ENCODE results near the gene KCNQ5. TPM values are rescaled to one million over a fixed set of nuclear protein-coding genes. Genes with fewer than 3 reads are reported as not detected.
"Not testable (repeated sequence)": the region's sequence is repeated elsewhere in the genome, so short reads cannot be mapped to it uniquely, and the experiment has no call there.

KCNQ5 gene
- total RNA-seq, 1 donor from 2014 or later = 0.39 TPM

DNA sequence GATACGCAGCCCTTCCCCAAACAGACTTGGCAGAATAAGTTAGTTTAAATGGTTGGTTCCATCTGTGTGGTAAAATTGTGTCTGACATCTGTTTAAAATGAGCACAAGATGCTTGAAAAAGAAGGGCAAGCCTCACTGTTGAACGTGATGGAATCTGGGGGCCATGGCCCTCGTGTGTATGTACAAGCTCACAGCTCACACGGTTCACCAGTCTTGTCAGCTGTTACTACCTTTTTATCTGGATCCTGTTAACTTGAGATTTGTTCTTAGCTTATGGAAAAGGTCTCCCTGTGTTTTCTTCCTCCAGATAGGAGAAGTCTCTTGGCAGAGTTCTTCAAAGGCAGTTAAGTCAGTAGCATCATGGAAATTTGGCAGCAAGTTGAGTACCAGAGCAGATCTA is 332.9 kb downstream of the KCNQ5 start:
- peak; percentile 31 for DNase-seq

DNA sequence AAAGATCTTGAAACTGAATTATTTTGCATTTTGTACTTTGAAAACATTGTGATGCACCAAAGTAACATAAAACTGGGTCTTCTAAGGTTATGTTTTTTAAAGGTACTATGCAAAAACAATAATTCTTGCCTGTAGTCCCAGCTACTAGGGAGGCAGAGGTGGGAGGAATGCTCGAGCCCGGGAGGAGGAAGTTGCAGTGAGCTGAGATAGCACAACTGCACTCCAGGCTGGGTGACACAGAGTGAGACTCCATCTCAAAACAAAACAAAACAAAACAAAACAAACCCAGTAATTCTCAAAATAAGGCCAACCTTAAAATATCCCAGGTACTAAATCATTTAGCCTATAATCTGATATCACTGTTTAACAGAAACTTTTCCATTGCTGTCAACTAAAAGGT is 333.8 kb downstream of the KCNQ5 start:
- no peak for DNase-seq

DNA sequence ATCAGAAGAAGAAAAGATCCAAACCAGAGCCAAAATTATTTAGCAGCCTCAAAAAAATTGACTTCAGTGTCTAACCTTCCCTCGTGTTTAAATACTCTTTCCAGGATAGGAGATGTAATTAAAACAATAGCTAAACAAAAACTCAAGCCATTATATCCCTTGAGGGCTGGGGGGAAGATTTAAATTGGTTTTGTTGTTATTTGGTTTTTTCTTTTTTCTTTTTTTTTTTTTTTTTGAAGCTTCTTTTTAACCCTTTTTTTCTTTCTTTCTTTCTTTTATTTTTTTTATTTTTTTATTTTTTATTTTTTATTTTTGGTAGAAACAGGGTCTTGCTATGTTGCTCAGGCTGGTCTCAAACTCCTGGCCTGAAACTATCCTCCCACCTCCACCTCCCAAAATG is 334.4 kb downstream of the KCNQ5 start:
- DNase-seq = no peak

DNA sequence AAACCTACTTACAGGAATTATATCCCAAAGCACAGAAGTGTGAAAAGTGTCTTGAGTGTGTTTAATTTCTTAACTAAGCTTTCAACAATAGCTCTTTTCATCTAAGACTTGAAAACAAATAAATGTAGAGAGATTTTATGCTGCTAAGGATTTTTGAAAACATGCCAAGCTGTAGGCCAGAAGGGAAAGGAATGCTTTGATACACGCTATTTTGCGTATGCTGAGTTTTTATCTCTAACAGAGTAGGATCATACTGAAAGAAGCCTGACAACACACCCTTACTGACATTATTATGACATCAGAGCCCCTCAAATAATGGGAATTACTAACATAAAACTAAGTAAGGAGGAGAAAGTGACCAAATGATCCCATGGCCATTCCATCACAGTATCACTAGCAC is 338.0 kb downstream of the KCNQ5 start:
- no peak for DNase-seq

DNA sequence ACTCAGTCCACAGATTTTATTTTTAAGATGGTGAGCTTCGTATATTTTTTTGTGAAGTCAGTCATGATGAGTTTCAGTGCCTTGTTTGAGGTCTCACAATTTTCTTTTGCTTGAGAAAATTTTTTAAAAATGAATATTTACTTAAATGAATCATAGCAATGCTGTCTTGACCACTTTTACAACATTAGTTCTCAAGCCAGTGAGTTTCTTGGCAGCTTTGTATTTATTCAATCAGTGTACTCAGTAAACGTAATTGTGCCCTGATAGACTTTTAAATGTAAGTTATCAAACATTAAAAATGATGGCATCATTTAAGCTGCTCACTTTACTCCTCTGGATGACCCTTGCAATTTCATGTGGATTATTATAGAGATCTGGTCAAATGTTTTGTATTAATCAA is 342.1 kb downstream of the KCNQ5 start:
- DNase-seq = no peak

DNA sequence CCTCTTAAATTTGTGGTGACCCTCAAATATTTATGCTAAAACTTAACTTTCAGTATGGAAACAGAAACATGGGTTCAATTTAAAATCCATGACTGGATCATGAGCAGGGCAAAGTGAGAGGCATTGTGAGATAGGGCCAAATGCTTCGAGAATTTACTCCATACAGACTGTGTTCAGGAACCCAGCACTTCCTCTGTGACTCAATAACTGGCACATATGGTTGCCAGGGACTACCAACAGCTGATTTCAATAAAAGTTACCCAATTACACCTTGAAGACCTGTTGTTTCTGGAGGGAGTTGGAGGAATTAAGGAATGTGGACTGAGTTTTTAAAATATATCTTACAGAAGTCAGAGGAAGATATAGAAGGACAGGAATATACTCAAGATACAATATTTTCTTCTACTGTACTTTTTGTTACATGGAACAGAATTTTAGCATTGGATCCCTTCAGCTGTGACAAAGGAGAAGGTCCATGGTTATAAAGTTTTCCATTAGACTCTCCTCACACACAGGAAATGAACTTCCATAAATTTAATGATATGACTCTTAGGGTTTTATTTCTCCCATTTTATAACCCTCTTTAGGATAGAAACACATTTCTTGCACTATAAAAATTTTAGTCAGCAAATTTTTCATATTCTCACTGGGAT is 344.9 kb downstream of the KCNQ5 start:
- DNase-seq = no peak

DNA sequence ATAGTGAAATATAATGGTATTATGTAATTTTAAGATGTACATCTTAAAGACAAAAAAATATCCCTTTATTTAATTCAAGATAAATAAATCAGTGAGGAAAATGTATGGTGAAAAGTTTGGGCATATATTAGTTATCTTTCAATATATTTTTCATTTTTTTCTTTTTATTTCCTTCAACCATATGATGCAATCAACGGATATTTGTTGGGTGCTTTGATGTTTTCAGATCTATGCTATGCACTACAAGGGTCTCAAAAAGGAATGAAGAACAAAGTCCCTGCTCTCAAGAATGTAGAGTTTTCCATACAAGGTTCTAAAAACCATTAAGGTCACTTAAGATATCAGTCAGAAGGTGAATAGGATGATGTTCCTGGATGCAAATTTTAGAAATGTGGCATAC is 345.5 kb downstream of the KCNQ5 start:
- no peak for DNase-seq

DNA sequence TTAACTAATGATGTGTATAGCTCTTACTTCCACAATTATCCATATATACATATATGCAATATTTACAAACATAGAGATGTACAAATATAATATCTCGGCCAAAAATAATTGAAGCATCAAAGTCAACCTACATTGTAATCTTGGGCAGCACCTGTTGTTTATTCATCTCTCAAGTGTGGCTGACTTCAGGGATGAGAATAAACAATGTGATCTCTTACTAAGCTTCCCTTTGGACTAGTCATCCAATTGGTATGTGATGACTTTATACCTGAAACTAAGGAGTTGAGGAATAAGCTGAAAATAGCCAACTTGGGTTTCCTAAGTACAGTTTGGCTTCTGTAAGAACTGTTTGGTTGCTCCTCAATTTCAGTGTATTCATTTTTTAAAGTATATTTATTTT is 346.8 kb downstream of the KCNQ5 start:
- DNase-seq = no peak

DNA sequence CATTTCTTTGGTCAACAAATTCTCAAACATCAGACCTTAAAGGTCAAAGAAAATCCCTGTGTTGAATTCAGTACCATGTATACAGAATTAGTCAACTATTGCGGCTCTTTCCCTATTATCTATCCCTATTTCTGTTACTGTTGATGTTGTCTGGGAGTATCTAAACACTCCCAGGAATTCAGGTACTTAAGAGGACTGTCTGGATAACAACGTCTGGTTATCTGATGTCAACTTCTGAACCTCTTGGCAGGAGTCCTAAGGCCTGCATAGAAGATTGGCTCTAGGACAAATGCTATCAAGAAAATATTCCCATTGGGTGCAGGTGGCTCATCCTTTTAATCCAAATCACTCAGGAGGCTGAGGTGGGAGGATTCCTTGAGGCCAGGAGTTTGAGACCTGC is 347.8 kb downstream of the KCNQ5 start:
- DNase-seq = no peak

DNA sequence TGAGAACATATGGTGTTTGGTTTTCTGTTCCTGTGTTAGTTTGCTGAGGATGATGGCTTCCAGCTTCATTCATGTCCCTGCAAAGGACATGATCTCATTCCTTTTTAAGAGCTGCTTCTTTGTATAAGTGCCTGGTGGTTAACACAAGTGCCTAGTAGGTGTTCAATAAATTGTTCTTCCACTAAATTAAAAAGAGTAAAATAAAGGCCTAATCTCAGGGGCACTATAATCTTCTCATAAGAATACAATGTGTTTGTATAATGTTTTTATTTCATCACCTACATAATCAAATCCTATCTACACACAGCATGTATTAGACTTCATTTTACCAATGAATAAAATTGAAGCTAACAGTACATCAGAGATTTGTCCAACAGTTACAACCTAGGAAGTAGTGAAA is 350.7 kb downstream of the KCNQ5 start:
- DNase-seq = no peak

DNA sequence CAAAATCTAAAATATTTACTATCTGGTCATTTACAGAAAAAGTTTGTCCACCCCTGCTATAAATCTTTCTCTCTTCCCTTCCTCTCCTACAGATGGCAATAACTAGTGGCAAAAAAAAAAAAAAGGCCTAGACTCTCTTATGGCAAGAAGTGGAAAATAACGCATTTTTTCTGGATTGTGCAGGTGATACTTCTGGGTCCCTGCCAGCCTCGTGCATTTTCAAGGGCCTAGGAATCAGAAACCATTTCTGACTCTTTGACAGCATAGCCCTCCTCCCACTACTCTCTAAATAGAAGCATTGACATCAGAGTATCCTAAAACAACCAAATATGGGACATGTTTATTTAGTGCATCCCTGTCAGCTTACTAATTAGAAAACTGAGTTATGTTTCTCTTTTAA is 352.4 kb downstream of the KCNQ5 start:
- no peak for DNase-seq

DNA sequence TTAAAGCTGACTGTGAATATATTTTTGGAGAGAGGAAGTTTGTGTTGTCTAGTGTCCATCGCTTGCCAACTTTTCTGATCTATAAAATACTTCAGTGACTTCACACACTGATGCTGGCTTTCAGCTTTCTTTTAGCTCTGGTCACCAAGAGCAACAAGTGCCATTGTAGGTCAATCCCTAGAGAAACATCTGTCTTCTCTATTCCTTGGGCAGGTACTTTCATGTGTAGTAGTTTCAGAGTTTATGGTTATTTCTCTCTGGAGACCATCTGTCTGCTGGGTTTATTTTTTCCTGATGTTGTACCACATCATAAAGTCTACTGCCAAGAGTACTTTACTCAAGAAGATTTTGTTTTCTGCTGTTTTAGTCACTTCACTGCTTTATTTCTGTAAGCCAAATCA is 353.5 kb downstream of the KCNQ5 start:
- no peak for DNase-seq

DNA sequence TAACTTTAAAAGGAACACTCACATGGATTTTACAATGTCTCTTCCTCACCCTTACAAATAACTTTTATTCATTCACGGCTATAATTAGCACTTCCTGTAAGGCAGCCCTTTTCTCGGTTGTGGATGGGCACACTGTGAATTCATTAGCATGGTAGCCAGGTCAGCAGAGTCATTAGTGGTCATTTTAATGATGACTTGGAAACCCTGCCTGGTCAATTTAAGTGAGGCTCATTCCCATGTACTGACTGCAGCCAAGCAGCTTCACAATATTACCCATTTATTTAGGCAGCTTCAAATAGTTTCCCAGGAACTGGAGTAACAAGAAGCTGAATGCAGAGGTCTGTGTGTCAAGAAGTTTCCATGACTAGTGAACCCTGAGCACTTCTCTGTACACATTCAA is 354.6 kb downstream of the KCNQ5 start:
- DNase-seq = no peak

DNA sequence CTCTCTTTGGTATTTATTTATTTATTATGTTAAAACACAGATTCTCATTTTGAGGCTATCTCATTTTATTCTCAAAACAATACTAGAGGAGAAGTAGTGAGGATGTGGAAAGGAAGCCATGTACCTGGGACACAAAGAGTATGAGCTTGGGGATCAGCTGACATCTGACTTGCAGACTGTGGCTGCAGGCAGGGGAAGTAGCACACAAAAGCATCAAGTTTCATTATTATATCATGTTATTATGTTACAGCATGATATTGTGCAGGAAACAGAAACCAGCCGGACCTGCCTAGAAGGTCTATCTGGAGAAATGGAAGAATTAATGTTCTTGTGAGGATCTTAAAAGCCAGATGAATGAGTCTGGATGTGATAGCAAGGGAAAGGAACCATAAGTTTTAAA is 355.2 kb downstream of the KCNQ5 start:
- no peak for DNase-seq

DNA sequence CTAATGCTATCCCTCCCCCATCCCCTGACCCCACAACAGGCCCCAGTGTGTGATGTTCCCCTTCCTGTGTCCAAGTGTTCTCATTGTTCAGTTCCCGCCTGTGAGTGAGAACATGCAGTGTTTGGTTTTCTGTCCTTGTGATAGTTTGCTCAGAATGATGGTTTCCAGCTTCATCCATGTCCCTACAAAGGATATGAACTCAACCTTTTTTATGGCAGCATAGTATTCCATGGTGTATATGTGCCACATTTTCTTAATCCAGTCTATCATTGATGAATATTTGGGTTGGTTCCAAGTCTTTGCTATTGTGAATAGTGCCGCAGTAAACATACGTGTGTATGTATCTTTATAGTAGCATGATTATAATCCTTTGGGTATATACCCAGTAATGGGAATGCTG is 356.9 kb downstream of the KCNQ5 start:
- DNase-seq = not testable (repeated sequence)

DNA sequence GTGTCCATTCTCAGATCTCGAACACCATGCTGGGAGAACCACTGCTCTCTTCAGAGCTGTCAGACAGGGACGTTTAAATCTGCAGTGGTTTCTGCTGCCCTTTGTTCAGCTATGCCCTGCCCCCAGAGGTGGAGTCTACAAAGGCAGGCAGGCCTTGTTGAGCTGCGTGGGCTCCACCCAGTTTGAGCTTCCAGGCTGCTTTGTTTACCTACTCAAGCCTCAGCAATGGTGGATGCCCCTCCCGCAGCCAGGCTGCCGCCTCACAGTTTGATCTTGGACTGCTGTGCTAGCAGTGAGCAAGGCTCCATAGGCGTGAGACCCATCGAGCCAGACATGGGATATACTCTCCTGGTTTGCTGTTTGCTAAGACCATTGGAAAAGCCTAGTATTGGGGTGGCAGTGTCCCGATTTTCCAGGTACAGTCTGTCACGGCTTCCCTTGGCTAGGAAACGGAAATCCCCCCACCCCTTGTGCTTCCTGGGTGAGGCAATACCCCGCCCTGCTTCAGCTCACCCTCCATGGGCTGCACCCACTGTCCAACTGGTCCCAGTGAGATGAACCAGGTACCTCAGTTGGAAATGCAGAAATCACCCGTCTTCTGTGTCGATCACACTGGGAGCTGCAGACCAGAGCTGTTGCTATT is 362.4 kb downstream of the KCNQ5 start:
- DNase-seq = not testable (repeated sequence)

DNA sequence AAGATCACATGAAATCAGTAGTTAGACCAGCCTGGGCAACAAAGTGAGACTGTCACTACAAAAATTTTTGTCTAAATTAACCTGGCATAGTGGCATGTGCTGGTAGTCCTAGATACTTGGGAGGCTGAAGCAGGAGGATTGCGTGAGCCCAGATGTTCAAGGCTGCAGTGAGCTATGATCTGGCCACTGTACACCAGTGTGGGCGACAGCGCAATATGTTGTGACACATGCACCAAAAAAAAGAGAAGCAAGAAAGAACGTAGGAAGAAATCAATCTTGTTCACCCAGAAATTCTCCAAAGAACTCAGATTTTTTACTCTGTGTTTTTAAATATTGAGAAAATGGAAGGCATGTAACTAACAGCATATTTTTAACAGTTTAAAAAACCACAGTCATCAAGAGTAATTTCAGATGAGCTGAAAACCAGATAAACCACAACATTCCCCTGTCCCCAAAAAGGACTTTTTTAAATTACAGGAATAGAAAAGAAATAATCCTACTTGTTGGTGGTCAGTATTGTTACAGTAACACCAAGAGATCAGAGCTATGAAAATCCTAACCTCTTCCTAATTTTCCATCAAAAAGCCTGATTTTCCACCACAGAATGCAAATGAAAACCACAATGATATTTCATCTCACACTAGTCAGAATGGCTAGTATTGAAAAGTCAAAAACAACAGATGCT is 363.3 kb downstream of the KCNQ5 start:
- DNase-seq = no peak

DNA sequence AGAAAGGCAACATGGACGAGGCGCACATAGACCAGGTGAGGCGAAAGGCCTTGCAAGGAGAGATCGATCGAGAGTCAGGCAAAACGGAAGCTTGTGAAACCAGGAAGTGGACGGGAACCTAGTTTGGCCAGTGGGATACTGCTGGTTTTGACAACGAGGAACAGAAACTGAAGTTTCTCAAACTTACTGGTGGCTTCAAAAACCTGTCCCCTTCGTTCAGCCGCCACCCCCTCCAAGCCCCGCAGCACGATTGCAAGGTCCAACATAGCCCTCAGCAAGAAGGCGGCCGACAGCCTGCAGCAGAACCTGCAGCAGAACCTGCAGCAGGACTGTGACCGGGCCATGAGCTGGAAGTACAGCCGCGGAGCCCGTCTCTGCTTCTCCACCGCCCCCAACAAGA is 365.4 kb downstream of the KCNQ5 start:
- DNase-seq = no peak

DNA sequence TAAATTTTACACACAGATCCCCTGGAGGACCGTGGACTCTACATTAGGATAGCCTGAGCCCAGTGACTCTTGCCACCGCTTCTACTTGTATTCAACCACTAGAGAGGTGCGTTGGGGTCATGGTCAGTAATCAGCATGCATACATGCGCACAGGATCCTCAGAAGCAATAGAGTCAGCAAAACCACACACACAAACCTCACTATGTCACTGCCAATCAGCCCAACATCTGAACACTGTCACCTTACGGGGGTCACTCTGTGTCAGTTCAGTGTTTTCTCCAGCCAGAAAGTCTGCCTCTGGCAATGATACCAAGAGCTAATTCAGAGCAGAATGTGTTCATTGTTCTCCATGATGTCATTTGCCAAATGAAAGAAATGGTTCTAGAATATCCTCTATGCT is 378.1 kb downstream of the KCNQ5 start:
- no peak for DNase-seq

DNA sequence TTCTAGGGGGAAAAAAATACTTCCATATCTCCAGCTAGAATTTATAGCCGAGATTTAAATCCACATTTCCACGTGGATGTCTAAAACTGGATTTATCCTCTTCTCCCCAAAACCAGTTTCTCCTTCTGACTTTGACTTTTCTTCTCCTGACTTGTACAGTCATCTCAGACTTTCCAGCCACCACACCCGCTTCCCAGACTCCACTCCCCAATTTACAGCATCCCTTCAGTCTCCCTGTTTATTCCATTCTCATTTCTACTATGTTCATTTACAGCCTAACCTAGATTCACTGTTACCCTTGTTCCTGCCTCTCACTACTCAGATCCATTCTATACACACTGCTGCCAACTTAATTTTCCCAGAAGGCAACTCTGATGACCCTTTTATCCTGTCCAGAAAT is 378.6 kb downstream of the KCNQ5 start:
- DNase-seq = no peak

DNA sequence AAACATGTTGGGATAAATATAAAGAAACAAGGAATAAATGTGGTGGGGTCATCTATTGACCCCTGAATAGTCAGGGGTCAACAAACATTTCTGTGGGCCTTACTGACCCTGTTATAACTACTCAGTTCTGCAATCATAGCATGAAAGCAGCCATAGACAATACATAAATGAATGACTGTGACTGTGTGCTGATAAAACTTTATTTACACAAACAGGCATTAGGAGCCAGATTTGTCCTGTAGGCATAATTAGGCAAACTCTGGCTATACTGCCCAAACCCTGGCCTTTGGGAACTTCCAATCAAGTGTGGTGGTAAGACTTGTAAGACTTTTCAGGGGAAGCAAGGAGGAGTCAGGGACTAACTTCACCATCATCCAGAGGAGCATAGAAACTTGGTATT is 380.7 kb downstream of the KCNQ5 start:
- no peak for DNase-seq

DNA sequence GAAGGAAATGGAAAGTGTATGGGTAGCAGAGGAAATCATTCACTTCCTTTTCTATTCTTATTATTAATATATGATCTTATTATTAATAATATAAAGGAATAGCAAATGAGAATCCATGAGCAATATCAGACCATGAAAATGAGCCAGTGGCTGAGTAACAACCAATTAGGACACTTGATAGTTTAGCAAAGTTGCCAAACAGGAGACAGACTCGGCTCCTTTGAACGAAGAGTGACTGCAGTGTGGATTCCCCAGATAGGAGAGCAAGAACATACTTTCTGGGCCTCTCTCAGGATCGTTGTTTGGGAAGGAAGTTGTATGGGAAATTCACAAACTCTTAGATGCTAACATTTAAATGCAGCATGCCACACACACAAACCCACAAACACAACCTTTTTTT is 381.4 kb downstream of the KCNQ5 start:
- DNase-seq = no peak

DNA sequence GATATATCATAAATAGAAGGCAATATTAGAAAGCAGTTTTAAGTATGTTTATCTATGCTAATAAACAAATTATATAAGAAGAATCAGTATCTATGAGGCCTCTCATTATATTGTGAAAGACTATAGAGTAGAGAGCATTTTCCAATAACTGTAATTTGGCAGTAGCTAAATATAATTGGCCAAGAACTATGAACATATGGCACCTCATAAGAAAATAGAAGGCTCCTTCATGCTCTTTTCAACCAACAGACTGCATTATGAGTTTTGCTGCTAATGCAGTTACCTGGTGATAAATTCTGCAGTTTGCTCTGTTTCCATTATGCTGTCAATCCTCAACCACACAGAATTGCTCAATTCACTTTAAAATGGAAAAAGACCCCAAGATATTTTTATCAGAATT is 382.4 kb downstream of the KCNQ5 start:
- no peak for DNase-seq

DNA sequence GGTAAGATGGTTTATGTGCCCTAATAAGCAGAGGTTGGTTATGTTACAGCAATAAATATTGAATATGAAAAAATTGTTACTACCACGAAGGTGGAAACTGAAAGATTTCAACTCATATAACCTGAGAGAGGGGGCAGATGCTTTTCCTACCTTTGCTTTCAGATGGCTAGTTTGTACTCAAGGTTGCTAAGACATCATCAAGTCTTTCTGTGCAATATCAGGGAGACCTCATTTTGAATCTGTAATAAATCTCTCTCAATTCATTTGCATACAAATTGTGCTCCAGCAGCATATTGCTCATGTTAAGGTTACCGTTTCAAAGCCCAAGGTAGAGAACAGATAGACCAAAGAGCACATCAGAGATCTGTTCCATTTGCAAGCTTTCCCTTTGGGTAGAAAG is 383.0 kb downstream of the KCNQ5 start:
- no peak for DNase-seq

Measured in skin of body (tissue), 2 donors.